GM12878 (cell line): Measurements from ENCODE around the gene PPFIA3. TPM values are rescaled to one million over a fixed set of nuclear protein-coding genes. Genes with fewer than 3 reads are reported as not detected.

ENCODE experiments used
- CUX1 ChIP-seq: IDR thresholded peaks from 2 replicates; pipeline ENCODE4 v1.6.1; 2012; ENCODE audit warnings: improper control_type of control experiment, low read depth, low read length; ENCODE audit not compliant: insufficient replicate concordance
- E4F1 ChIP-seq: fragments of 450-650 bp; IDR thresholded peaks from 2 replicates; pipeline ENCODE4 v1.6.1; 2018; ENCODE audit warnings: borderline replicate concordance, mild to moderate bottlenecking; ENCODE audit not compliant: partially characterized antibody
- HDAC2 ChIP-seq: fragments of 200-600 bp; sonication (generic); IDR thresholded peaks from 2 replicates; pipeline ENCODE4 v1.6.1; 2017
- IKZF1 ChIP-seq: fragments of 450-650 bp; conservative IDR thresholded peaks from 2 replicates; pipeline ENCODE4 v1.6.1; 2017; ENCODE audit warnings: antibody characterized with exemption, mild to moderate bottlenecking
- KDM1A ChIP-seq: fragments of 200-600 bp; sonication (generic); IDR thresholded peaks from 2 replicates; pipeline ENCODE4 v1.6.1; 2016; ENCODE audit warnings: borderline replicate concordance
- LARP7 ChIP-seq: fragments of 450-650 bp; IDR thresholded peaks from 2 replicates; pipeline ENCODE4 v1.6.1; 2017; ENCODE audit warnings: mild to moderate bottlenecking
- NFXL1 ChIP-seq: fragments of 450-650 bp; IDR thresholded peaks from 2 replicates; pipeline ENCODE4 v1.6.1; 2017; ENCODE audit warnings: antibody characterized with exemption, mild to moderate bottlenecking, borderline replicate concordance
- RB1 ChIP-seq: fragments of 450-650 bp; formaldehyde crosslinking; IDR thresholded peaks from 2 replicates; pipeline ENCODE4 v1.6.1; 2017; ENCODE audit warnings: mild to moderate bottlenecking, borderline replicate concordance
- RBBP5 ChIP-seq: fragments of 200-600 bp; sonication (generic); conservative IDR thresholded peaks from 2 replicates; pipeline ENCODE4 v1.6.1; 2016
- SREBF2 ChIP-seq: IDR thresholded peaks from 2 replicates; pipeline ENCODE4 v1.6.1; 2012; ENCODE audit warnings: mild to moderate bottlenecking, low read length
- STAT3 ChIP-seq: IDR thresholded peaks from 2 replicates; pipeline ENCODE4 v1.6.1; 2011; ENCODE audit warnings: low read depth, low read length, improper control_type of control experiment
- polyA plus RNA-seq, 11 experiments: library from polyadenylated mRNA; depleted of rRNA in 4 of 11; unstranded in 6 of 11; stranded (reverse) in 5 of 11; fragments of >200 nt; fragmentation: Nextera tagmentation in 4 of 11; fragmentation: Illumina TruSeq in 1 of 11; extraction: Ambion mirVana in 4 of 11; extraction: Trizol in 1 of 11; gene quantifications; 1 replicate in 1 of 11; 2 replicates in 10 of 11; pipeline versions ENCODE4 v1.2.1 to v1.2.3, GENCODE V29; 2011 to 2016; ENCODE audit warnings: inconsistent platforms in 2 of 11, missing spikeins in 2 of 11, low read depth in 1 of 11
- total RNA-seq, 4 experiments: library from RNA; depleted of rRNA in 3 of 4; stranded (reverse); fragments of >200 nt in 3 of 4; fragmentation: Illumina TruSeq in 1 of 4; extraction: Trizol in 1 of 4; gene quantifications; 2 replicates each; pipeline versions ENCODE4 v1.2.1 to v1.2.3, GENCODE V29; 2013 to 2021

Gene PPFIA3
- total and polyA plus RNA-seq, 10 of the 15 experiments (the other 5 are each of a cell fraction or from before 2014, with no cell fraction given) = 0.11 to 1.7 (median 0.73) TPM; not detected in 3

GRCh38 chr19:49150106-49150943, 31.0 kb downstream of the PPFIA3 start (continued):
- TF ChIP-seq STAT3 (no peak), RB1 (no peak), E4F1 (peak; percentile 56), RBBP5 (no peak), KDM1A (no peak), LARP7 (no peak; the same call in 1 of the 2 replicates), NFXL1 (no peak), HDAC2 (no peak), CUX1 (no peak), SREBF2 (no peak), IKZF1 (peak; percentile 42; the same call in 1 of the 2 replicates)
